GDM1 (cell line): Measurements from ENCODE around the gene SHROOM1.
A peak's percentile ranks its signal among the peaks of the same experiment; 100 is the strongest.
"Not testable (repeated sequence)": the region's sequence is repeated elsewhere in the genome, so short reads cannot be mapped to it uniquely, and the experiment has no call there.

ENCODE experiments used
- DNase-seq: peaks from one replicate; lab custom pipeline; 2025; lab: John Stamatoyannopoulos, UW

SHROOM1 gene

GRCh38 chr5:132830436-132831094 lies at the start of gene SHROOM1:
TSS of gene SHROOM1 (minus strand) at chr5:132830647. CDS start at chr5:132826140, 4,507 bp downstream.
- no peak for DNase-seq

- no peak for DNase-seq
Measured at GRCh38 chr5:132877938-132878337, 47.5 kb upstream of the SHROOM1 start.

- DNase-seq: no peak
Measured at GRCh38 chr5:132877466-132877865, 47.0 kb upstream of the SHROOM1 start.

GRCh38 chr5:132876020-132876759 lies 45.7 kb upstream of the SHROOM1 start:
- DNase-seq: no peak

GRCh38 chr5:132873930-132874271 lies 43.5 kb upstream of the SHROOM1 start:
- DNase-seq: no peak

GRCh38 chr5:132873119-132873929 lies 42.9 kb upstream of the SHROOM1 start, which contains the start of gene LEAP2:
TSS of gene LEAP2 (plus strand) at chr5:132873668. CDS start at chr5:132873695, 27 bp downstream.
- no peak for DNase-seq

- no peak for DNase-seq
Measured at GRCh38 chr5:132872788-132873118, 42.3 kb upstream of the SHROOM1 start.

- DNase-seq: no peak
Measured at GRCh38 chr5:132871459-132872284, 41.2 kb upstream of the SHROOM1 start.

GRCh38 chr5:132870801-132871200 lies 40.4 kb upstream of the SHROOM1 start:
- DNase-seq: no peak

GRCh38 chr5:132868754-132869153 lies 38.3 kb upstream of the SHROOM1 start:
- no peak for DNase-seq

- no peak for DNase-seq
Measured at GRCh38 chr5:132867046-132867451, 36.6 kb upstream of the SHROOM1 start.

GRCh38 chr5:132866342-132867045 lies 36.0 kb upstream of the SHROOM1 start, which contains the start of the genes GDF9 and UQCRQ:
TSS of gene GDF9 (minus strand) at chr5:132866469. CDS start at chr5:132864533, 1,936 bp downstream.
TSS of gene UQCRQ (plus strand) at chr5:132866642. CDS start at chr5:132866882, 240 bp downstream.
- peak; percentile 96 for DNase-seq

GRCh38 chr5:132865668-132866341 lies 35.4 kb upstream of the SHROOM1 start:
- DNase-seq: no peak

GRCh38 chr5:132860742-132861141 lies 30.3 kb upstream of the SHROOM1 start:
- DNase-seq: no peak

GRCh38 chr5:132859889-132860437 lies 29.5 kb upstream of the SHROOM1 start:
- no peak for DNase-seq

GRCh38 chr5:132856011-132856410 lies 25.6 kb upstream of the SHROOM1 start:
- DNase-seq: no peak

- not testable (repeated sequence) for DNase-seq
Measured at GRCh38 chr5:132854992-132855391, 24.5 kb upstream of the SHROOM1 start.

- no peak for DNase-seq
Measured at GRCh38 chr5:132854301-132854700, 23.9 kb upstream of the SHROOM1 start.

GRCh38 chr5:132853790-132854189 lies 23.3 kb upstream of the SHROOM1 start:
- DNase-seq: no peak

- no peak for DNase-seq
Measured at GRCh38 chr5:132853323-132853722, 22.9 kb upstream of the SHROOM1 start.
